HG03095 (cell line): Measurements from ENCODE around the gene DNM1.

Source experiments
- ATAC-seq: cut with Tn5 transposase; IDR thresholded peaks from one replicate; pipeline ENCODE4 v1.9.1; 2021; ENCODE audit warnings: moderate library complexity; ENCODE audit not compliant: unreplicated experiment

DNM1 gene

DNA sequence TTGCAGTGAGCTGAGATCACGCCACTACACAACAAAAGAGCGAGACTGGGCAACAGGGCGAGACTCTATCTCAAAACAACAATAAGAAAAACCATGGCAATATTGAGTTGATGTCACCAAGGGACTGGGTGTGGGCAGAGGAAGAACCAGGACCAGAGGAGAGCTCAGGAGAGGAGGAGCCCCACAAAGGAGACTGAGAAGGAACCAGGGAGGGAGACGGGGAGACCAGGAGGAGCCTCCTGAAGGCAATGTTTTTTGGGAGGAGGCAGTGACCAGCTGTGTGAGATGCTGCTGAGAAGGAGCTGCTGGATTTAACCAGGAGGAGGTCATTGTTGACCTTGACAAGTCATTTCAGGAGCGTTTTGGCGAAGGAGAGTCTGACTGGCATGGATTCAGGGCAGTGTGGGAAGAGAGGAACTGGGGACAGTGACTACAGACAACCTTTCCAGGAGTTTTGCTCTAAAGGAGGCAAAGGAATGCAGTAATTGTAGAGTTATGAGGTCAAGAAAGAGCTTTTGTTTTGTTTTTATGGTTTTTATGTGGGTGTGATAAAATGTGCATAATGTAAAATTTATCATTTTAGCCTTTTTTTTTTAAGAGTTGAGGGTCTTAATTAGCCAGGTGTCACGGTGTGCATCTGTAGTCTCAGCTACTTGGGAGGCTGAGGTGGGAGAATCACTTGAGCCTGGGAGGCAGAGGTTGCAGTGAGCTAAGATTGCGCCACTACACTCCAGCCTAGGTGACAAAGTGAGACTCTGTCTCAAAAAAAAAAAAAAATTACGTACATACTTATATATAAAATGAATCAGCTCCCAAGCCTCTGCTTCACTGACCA is 101.2 kb downstream of the DNM1 start:
- no peak for ATAC-seq
